Activated CD4-positive, CD25-positive, alpha-beta regulatory T cell treated with anti-CD3 and anti-CD28 coated beads, Interleukin-2, amount 50 U/mL, for 16 hours (primary cell): Measurements from ENCODE around the gene SLAIN1.

Experiments used
- DNase-seq: peaks from one replicate; pipeline ENCODE4 v3.0.0-alpha.2; 2020; ENCODE audit warnings: low read depth, low spot score

Gene SLAIN1

GRCh38 chr13:77751513-77752456, 54.3 kb downstream of the SLAIN1 start:
- DNase-seq = peak; percentile 27

GRCh38 chr13:77752512-77753069, 55.1 kb downstream of the SLAIN1 start:
- no peak for DNase-seq

DNA sequence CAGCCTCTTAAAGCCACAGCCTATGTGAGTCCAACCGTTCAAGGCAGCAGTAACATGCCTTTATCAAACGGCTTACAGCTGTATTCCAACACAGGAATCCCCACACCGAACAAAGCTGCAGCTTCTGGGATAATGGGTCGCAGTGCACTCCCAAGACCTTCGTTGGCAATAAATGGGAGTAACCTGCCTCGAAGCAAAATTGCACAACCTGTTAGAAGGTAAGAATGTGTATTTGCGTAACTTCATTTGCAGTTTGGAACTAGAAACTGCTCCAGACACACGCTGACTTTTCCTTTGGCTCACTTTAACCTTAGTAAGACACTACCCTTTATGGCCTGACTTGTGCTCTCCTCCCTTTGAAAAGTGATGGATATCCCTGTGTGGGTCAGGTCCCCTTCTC, 63.4 kb downstream of the SLAIN1 start:
- DNase-seq = no peak

GRCh38 chr13:77767413-77767812, 69.9 kb downstream of the SLAIN1 start:
- no peak for DNase-seq

DNA sequence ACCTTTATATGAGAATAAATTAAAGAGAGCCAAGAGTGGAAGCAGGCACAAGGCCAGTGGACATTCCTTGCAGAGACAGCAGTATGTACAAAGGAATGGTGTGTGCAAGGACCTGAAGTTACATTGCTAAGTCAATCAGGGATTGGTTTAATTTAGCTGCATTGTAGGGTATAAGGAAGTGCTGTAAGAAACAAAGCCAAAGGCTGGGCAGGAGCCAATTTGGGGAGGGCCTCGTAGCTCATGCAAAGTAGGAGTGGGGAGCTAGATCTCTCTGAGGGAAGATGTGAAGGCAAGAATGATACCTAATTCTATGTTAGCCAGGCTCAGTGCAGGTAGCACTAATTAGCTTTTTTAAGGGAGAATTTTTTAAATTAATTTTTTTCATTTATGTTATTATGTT, 76.7 kb downstream of the SLAIN1 start:
- no peak for DNase-seq

DNA sequence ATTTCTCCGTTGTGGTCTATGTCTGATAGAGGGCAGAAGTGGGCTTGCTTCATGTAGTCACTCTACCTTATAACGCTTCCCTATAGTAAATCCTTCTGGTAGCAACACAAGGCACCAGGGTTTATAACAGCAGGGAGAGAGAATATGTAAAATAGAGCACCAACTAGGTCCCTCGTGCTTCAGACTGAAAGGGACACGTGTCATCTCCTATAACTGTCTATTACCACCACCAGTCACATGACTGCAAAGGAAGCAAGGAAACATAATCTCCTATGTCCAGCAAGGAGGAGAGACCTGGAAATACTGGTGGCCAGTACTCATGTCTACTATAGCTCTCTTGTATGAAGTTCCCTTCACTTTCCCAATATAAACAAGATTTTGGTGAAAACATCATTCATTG, 79.2 kb downstream of the SLAIN1 start:
- DNase-seq = no peak

GRCh38 chr13:77779552-77780272, 82.2 kb downstream of the SLAIN1 start:
- no peak for DNase-seq

DNA sequence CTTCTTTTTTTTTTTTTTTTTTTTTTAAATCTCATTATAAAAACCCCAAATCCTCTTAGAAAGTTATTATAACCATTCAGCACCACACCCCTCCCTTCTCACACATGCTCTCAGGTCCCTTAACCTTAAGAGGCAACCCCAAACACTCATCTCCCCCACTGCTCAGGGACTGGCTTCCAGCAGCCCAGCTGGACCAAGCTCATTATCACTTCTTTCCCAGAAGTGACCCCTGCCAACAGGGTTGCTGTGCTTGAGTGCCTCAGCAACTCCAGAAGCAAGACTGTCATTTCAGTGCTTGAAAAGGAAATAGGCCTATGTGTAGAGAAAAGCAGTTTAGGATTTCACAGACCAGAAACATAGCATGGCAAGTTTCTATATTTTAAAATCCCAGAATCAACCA, 84.3 kb downstream of the SLAIN1 start:
- DNase-seq = no peak

DNA sequence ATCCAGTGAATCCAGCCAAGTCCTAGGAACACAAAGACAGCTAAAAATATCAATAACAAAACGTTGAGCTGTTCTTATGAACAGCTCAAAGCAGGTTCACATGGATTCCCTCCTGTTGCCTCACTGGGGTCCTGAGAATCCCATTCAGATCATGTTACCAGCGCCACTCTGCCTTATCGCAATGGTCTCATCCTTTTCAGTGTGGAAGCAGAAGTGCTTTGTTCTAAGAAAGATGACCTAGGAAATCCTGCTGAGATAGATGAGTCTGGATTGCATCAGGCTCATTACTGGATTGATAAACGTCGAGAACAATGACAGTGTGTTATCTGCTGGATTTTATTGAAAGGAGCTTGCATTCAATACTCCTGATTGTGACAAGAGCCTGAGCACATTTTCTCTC, 87.0 kb downstream of the SLAIN1 start:
- DNase-seq = no peak

DNA sequence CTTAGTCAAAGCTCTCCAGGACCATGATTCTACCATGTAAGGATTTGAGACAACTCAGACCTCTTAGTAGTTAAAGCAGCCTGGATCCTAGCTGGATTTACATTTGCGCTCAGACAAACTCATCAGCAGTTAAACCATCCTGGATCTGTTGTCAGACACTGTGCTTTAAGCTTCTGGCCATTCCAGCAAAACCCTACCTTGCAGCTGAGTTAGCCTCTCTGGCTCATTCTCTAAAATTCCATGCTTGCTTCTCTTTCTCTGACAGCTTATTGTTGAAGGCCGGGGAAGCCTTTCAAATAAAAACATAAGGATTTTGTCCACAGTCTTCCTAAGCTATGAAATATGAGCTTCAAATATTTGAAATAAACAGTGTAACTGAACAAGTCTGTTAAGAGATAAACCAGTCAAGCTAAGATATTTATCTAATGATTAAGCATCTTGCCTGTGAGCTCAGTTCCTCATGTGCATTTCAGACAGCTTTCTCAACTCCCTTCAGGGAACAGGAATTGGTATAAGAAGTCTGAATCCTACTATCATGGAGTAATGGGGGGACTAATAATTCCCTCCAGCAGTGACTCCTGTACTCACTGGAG, 89.3 kb downstream of the SLAIN1 start:
- no peak for DNase-seq

GRCh38 chr13:77789376-77789775, 91.9 kb downstream of the SLAIN1 start:
- no peak for DNase-seq

DNA sequence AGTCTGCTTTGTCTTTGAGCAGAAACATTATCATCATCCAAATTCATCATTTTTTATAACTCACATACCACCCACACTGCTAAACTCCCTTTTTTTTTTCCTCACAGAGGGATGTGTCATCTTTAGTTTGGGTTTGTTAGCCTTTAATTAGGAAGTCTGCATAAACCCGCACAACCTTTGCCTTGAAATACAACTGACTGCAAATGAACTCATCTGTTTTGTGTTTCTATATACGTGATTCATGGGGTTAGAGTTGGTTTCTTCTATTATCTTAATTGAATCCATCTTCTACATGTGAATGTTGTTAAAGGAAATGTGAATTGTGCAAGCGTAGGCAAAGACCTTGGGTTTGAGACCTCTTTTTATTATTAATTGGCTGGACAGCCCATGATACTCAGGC, 102.7 kb downstream of the SLAIN1 start:
- DNase-seq = no peak

GRCh38 chr13:77806518-77806917, 109.0 kb downstream of the SLAIN1 start:
- DNase-seq = no peak

DNA sequence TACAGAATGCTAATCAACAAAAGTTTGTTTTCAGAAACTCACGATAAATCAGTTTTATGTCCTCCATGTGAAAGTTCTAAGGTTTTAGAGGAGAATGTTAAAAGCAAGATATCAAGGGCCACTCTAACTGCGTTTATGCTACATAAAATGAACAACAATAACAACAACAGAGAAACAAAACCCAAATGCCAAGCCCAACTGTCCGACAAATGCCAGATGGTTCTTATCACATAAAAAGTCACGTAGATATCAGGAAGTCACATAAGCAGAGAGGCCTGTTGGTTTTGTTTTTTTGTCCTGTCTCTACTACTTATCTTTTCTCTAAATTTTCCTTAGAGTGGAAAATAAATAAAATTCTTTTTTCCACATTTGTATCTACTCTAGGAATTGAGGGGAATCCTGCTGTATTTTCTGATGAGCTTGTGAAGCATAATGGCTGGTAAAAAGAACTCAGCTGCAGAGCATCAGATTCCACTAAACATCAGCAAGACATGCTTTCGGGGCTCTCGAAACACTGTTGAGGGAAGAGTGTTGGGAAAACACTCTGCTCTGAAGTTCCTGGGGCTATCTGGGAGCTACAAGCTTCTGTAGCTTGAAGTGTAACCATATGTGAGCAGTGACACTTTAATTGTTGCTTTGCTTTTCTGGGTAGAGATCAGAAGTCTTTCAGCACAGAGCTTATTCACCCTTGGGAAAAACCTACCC, 110.1 kb downstream of the SLAIN1 start:
- DNase-seq = no peak

DNA sequence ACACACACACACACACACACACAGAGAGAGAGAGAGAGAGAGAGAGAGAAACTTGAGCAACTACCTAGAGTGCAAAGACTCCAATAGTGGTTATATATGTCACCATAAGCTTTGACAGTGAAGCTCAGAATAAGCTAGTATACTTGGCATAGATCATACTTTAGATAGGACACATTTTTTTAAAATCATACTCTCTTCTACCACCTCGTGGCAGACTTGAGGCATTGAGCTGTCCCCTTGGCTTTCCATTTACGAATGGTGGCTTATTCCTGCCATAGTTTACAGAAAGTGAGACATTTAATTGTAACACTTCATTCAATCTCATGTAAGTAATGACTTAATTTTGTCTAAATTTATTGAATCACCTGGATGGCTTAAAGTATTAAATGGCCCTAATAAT, 112.9 kb downstream of the SLAIN1 start:
- DNase-seq = no peak

DNA sequence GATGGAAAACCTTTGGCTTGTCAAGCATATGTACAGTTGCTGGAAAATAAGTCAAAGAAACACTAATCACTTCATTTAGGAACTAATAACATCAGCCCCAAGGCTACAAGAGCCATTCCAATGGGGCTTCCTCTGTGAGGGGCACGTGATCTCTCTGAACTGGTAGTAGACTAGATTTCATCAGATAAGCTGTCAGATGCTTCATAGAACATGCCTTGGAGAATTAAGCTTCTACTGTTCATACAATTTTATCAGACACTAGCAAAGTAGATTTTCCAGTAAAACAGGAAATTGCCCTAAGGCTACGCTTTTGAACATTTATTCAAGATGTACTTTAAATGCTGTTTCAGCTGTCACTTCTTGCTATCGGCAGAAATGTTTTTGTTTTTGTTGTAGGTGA, 113.4 kb downstream of the SLAIN1 start:
- no peak for DNase-seq

DNA sequence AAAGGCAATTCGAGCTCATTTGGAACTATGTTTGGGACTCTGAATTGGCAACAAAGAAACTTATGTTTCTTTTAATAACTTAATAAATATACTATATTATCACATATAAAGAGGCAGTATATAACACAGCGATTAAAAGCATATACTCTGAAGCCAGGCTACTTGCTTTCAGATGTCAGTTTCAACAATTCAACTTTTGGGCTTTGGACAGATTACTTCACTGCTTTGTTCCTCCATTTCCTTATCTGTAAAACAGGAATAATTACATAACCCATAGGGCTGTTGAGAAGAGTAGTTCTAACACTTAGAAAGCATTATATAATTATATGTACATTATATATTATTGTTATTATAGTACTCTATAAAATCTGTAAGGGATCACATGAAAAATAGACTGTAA, 113.9 kb downstream of the SLAIN1 start:
- no peak for DNase-seq

DNA sequence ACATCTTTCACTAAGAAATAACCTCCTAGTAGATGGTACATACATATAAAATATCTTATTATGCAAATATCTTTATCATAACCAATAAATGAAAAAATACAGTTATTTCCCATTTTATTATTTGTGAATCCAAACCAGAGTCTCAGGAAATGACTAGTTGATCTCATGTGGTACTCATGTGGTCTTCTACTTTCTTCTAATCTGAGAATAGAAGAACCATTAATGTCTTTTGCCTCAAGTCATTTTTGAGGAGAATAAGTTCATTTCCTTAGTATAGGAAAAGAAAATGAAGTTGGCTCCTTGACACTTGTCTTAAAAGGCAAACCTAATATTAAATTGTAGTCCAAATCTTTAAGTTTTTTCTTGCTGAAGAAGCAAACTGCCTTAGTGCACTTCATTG, 114.5 kb downstream of the SLAIN1 start:
- DNase-seq = no peak
